ENCODE measurements around the gene PCNX4. TPM values are rescaled to one million over a fixed set of nuclear protein-coding genes. Genes with fewer than 3 reads are reported as not detected.

Gene PCNX4
- total RNA-seq, 1 donor = 101 TPM

- no peaks in the 10 kb centered on the region for H4K20me1 ChIP-seq (ENCODE audit: insufficient read depth, low read length)
- no peak overlapping the region for H3K4me2 ChIP-seq (ENCODE audit: insufficient read depth, low read length)
- no peak overlapping the region for H3K27ac ChIP-seq (ENCODE audit: low read depth, low read length)
- H3K79me2 ChIP-seq (ENCODE audit: insufficient read depth, low read length) = no peaks in the 10 kb centered on the region
- no peak overlapping the region for H2AFZ ChIP-seq (ENCODE audit: low read length)
- no peaks in the 10 kb centered on the region for H3K27me3 ChIP-seq (ENCODE audit: insufficient read depth, low read length)
- H3K4me3 ChIP-seq (ENCODE audit: insufficient read depth, low read length) = no peak overlapping the region
- no peaks in the 10 kb centered on the region for H3K9me3 ChIP-seq (ENCODE audit: low read depth, low read length)
- peak; percentile 15 for TF ChIP-seq CTCF (IDR thresholded peaks at IDR 0.05; ENCODE audit: extremely low read depth, low read depth, low read length)
- H3K4me1 ChIP-seq (ENCODE audit: insufficient read depth, low read length) = peaks cover 2% of the 10 kb centered on the region
- no peak for DNase-seq (ENCODE audit: insufficient read length, low spot score, missing footprints)
- H3K36me3 ChIP-seq (ENCODE audit: insufficient read depth, low read length) = no peaks in the 10 kb centered on the region
Measured at GRCh38 chr14:60188115-60188514, 96.4 kb downstream of the PCNX4 start.

- no peaks in the 10 kb centered on the region for H4K20me1 ChIP-seq (ENCODE audit: insufficient read depth, low read length)
- no peaks in the 10 kb centered on the region for H3K27me3 ChIP-seq (ENCODE audit: insufficient read depth, low read length)
- no peak for DNase-seq (ENCODE audit: insufficient read length, low spot score, missing footprints)
- peaks cover 2% of the 10 kb centered on the region for H3K4me1 ChIP-seq (ENCODE audit: insufficient read depth, low read length)
- no peak overlapping the region for H3K4me3 ChIP-seq (ENCODE audit: insufficient read depth, low read length)
- H3K79me2 ChIP-seq (ENCODE audit: insufficient read depth, low read length) = no peaks in the 10 kb centered on the region
- H3K4me2 ChIP-seq (ENCODE audit: insufficient read depth, low read length) = no peak overlapping the region
- no peaks in the 10 kb centered on the region for H3K36me3 ChIP-seq (ENCODE audit: insufficient read depth, low read length)
- no peak for TF ChIP-seq CTCF (IDR thresholded peaks at IDR 0.05; ENCODE audit: extremely low read depth, low read depth, low read length)
- no peak overlapping the region for H3K27ac ChIP-seq (ENCODE audit: low read depth, low read length)
- H2AFZ ChIP-seq (ENCODE audit: low read length) = no peak overlapping the region
- no peaks in the 10 kb centered on the region for H3K9me3 ChIP-seq (ENCODE audit: low read depth, low read length)
Measured at GRCh38 chr14:60188696-60189095, 97.0 kb downstream of the PCNX4 start.

- no peak overlapping the region for H2AFZ ChIP-seq (ENCODE audit: low read length)
- no peak for DNase-seq (ENCODE audit: insufficient read length, low spot score, missing footprints)
Measured at GRCh38 chr14:60189923-60190840, 98.5 kb downstream of the PCNX4 start.

More at GRCh38 chr14:60189923-60190840, 98.5 kb downstream of the PCNX4 start:
- Histone ChIP-seq H3K27me3 (ENCODE audit: insufficient read depth, low read length) (no peaks in the 10 kb centered on the region), H3K36me3 (ENCODE audit: insufficient read depth, low read length) (no peaks in the 10 kb centered on the region), H3K9me3 (ENCODE audit: low read depth, low read length) (no peaks in the 10 kb centered on the region), H3K4me3 (ENCODE audit: insufficient read depth, low read length) (no peak overlapping the region), H3K4me1 (ENCODE audit: insufficient read depth, low read length) (no peaks in the 10 kb centered on the region), H3K27ac (ENCODE audit: low read depth, low read length) (no peak overlapping the region), H3K4me2 (ENCODE audit: insufficient read depth, low read length) (no peak overlapping the region), H3K79me2 (ENCODE audit: insufficient read depth, low read length) (no peaks in the 10 kb centered on the region), H4K20me1 (ENCODE audit: insufficient read depth, low read length) (no peaks in the 10 kb centered on the region)
- TF ChIP-seq CTCF (IDR thresholded peaks at IDR 0.05; ENCODE audit: extremely low read depth, low read depth, low read length) = no peak

Measured in osteoblast (primary cell).